Muscle of leg (tissue), 9 donors: Measurements from ENCODE around the gene C18orf32. TPM values are rescaled to one million over a fixed set of nuclear protein-coding genes. Genes with fewer than 3 reads are reported as not detected.

Source experiments
- polyA plus RNA-seq, 8 donors: library from polyadenylated mRNA; unstranded; fragments of 120-200 nt; gene quantifications; one replicate each; pipeline versions ENCODE4 v1.2.1 to v1.2.3, GENCODE V29; 2013; ENCODE audit warnings: inconsistent platforms in 1 of 8, low replicate concordance in 1 of 8; ENCODE audit not compliant: insufficient read length in 8 of 8, insufficient read depth in 1 of 8
- total RNA-seq: library from RNA; stranded (reverse); fragments of 120-200 nt; gene quantifications from one replicate; pipeline ENCODE4 v1.2.4, GENCODE V29; 2013

C18orf32 gene
- total and polyA plus RNA-seq, 9 donors, result 10.8 to 20.5 (median 11.3) TPM

Other genes starting within 250 kb of the C18orf32 start
- gene DYM, start 26.6 kb downstream of the C18orf32 start, total RNA-seq, result 37.5 TPM
- 10 to 100 TPM; 40.4 to 49.7 (median 42.5) TPM for gene DYM, start 26.6 kb downstream of the C18orf32 start, polyA plus RNA-seq
- gene RPL17, start 5.2 kb upstream of the C18orf32 start, total RNA-seq, result 4,134 TPM
- 1,000 to 10,000 TPM; 2,640 to 3,552 (median 2,761) TPM for gene RPL17, start 5.2 kb upstream of the C18orf32 start, polyA plus RNA-seq
- 6.3 TPM for gene LIPG, start 74.8 kb upstream of the C18orf32 start, total RNA-seq
- gene LIPG, start 74.8 kb upstream of the C18orf32 start, polyA plus RNA-seq, result 1 to 10 TPM; 3.5 to 8.6 (median 5.3) TPM